Fibroblast of lung (primary cell): ENCODE results near the gene SRCIN1.
"Not testable (repeated sequence)": the region's sequence is repeated elsewhere in the genome, so short reads cannot be mapped to it uniquely, and the experiment has no call there.

Experiments
- EZH2 ChIP-seq: IDR thresholded peaks from 2 replicates; pipeline ENCODE4 v1.5.1; 2012; ENCODE audit warnings: low read length, control low read depth, mild to moderate bottlenecking; ENCODE audit errors: missing control alignments
- TF ChIP-seq, protein P1 (sequence below), 2 donors: IDR thresholded peaks in 1 of 2; conservative IDR thresholded peaks in 1 of 2; 1 replicate in 1 of 2; 2 replicates in 1 of 2; pipeline ENCODE4 v1.5.1; 2011 to 2012; ENCODE audit warnings: low read length in 2 of 2, control low read depth in 1 of 2, inconsistent platforms in 1 of 2, low read depth in 1 of 2, mild to moderate bottlenecking in 1 of 2

GRCh38 chr17:38503286-38503913, 102.4 kb downstream of the SRCIN1 start:
- TF ChIP-seq EZH2: not testable (repeated sequence)
- TF ChIP-seq, protein P1, sequence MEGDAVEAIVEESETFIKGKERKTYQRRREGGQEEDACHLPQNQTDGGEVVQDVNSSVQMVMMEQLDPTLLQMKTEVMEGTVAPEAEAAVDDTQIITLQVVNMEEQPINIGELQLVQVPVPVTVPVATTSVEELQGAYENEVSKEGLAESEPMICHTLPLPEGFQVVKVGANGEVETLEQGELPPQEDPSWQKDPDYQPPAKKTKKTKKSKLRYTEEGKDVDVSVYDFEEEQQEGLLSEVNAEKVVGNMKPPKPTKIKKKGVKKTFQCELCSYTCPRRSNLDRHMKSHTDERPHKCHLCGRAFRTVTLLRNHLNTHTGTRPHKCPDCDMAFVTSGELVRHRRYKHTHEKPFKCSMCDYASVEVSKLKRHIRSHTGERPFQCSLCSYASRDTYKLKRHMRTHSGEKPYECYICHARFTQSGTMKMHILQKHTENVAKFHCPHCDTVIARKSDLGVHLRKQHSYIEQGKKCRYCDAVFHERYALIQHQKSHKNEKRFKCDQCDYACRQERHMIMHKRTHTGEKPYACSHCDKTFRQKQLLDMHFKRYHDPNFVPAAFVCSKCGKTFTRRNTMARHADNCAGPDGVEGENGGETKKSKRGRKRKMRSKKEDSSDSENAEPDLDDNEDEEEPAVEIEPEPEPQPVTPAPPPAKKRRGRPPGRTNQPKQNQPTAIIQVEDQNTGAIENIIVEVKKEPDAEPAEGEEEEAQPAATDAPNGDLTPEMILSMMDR (conservative IDR thresholded peaks at IDR 0.05 in 1 of 2, IDR thresholded peaks at IDR 0.05 in 1 of 2; ENCODE audit: low read depth in 1 of 2, low read length in 2 of 2): not testable (repeated sequence)
